HG03571 (cell line): ENCODE data around the gene TBL1X.
"Not testable (repeated sequence)": the region's sequence is repeated elsewhere in the genome, so short reads cannot be mapped to it uniquely, and the experiment has no call there.

Experiments
- ATAC-seq: cut with Tn5 transposase; IDR thresholded peaks from one replicate; pipeline ENCODE4 v1.9.1; 2021; ENCODE audit not compliant: unreplicated experiment

The TBL1X gene

DNA sequence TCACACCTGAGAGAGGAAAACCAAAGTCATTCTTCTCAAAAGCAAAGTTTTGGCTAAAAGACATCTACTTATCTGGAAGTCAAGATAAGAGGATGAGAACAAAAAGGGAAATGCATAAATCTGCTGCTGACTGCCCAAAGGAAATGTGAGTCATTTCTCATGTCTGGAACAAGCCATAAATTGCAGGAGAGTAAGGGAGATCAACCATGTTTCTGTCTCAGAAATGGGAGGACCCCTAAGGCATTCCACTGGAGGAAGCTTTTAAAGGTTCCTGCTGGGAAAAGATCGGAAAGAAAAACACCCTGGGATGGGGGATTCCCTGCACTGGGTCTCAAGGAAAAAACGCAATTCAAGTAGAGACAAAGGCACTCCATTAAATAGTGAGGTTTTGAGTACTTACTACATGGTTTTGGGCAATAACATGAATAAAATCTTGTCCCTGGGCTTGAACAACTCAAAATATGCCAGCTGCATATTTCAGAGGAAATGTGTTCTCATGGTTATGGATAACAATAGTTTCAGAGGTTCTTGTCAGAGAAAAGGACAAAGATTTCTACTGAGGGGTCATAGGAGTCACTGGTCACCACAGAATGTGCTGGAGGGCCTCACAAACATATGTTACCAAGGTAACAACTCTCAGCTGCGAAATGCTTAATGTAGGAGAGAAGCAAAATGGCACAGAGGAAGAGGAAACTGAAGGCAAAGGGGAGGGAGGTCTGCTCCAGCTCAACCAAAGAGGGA lies 281.5 kb downstream of the TBL1X start:
- ATAC-seq: no peak

- no peak for ATAC-seq
Observed at GRCh38 chrX:9747644-9748043, 282.8 kb downstream of the TBL1X start.

DNA sequence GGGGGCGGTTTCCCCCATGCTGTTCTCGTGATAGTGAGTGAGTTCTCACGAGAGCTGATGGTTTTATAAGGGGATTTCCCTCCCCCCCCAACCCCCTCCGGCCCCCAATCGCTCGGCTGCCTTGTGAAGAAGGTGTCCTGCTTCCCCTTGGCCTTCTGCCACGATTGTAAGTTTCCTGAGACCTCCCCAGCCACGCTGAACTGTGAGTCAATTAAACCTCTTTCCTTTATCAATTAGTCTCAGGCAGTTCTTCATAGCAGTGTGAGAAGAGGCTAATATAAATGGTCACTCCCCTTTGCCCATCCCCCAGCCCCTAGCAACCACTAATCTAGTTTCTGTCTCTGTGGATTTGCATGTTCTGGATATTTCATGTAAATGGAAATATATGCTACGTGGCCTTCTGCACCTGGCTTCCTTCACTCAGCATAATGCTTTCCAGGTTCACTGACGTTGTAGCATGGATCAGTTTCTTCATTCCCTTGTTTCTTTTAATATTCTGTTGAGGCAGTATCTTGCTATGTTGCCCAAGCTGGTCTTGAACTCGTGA lies 284.4 kb downstream of the TBL1X start:
- ATAC-seq: no peak

DNA sequence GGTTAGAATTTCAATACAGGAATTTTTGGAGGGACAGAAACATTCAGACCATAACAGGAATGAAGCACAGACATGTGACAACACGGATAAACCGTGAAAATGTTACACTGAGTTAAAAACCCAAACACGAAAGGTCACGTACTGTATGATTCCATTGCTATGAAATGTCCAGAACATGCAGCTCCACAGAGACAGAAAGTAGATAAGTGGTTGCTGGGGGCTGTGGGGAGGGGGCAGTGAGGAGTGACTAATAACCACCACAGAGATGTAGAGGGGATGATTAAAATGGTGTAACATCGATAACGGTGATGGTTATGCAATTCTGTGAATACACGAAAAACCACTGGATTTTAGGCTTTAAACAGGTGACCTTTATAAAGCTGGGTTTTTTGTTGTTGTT lies 292.5 kb downstream of the TBL1X start:
- ATAC-seq: no peak

DNA sequence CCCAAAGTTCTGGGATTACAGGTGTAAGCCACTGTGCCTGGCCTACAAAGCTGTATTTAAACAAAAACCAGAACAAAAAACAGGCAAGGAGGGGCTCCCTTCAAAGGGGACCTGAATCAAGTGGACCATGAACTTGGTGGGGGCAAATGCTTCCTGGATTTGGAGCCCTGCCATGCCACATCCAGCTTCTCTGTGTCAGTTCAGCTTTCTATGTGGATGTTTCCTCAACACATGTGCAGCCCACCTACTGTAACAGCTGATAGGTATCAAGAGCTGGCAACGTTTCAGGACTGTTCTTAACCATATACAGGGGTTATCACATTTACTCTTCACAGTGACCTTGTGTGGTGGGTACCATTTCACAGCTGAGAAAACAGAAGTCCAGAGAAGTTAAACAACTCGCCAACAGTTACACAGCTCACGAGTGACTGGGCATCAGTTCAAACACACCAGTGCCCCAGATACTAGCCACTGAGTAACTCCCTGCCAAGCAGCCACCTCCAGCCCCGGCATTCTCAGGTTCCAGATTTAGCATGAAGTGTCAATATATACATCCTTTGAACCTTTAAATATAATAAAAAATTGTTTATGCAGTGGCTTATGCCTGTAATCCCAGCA lies 293.3 kb downstream of the TBL1X start:
- ATAC-seq: no peak

- ATAC-seq: no peak
Observed at GRCh38 chrX:9759337-9759736, 294.5 kb downstream of the TBL1X start.

- ATAC-seq: no peak
Observed at GRCh38 chrX:9765072-9765736, 300.3 kb downstream of the TBL1X start.

DNA sequence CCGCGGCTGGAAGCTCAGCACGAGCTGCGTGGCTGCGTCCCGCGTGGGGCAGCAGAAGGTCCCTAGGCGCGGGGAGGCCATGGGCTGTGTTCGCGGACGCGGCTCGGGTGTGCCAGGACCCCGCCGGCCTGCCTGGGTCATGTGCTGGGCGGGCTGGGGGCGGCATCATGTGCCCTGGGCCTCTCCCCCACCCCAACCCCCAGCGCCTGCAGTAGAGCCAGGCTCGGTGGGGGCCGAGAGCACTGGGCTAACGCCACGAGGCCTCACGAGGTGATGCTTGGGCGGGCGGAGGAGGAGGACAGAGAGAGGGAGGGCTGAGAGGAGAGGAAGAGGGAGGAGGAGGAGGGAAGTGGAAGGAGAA lies 300.9 kb downstream of the TBL1X start, which contains the start of gene GPR143:
Gene GPR143, minus strand, starts transcription at position 111 of the 361 bp plus-strand sequence. Its CDS starts 30 bp downstream, at position 81.
- ATAC-seq: no peak

DNA sequence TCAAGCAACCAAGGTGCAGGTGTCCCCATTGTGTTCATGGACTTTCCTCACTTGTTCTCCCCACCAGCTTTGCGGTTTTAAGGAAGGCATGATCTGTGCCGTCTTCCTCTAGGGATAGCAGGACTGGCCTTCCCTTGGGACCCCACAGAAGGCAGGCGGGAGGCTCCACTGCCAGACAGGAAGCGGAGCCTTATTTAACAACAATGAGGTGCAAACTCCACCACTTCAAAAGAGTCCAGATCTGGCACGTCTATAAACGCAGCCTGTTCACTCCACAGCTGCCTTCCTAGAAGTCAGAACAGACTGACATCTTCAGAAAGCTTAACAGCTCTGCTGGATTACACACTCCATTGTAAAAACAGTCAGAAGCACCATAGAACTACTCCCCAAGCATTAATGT lies 302.5 kb downstream of the TBL1X start:
- ATAC-seq: no peak

- not testable (repeated sequence) for ATAC-seq
Observed at GRCh38 chrX:9768321-9768839, 303.5 kb downstream of the TBL1X start.

DNA sequence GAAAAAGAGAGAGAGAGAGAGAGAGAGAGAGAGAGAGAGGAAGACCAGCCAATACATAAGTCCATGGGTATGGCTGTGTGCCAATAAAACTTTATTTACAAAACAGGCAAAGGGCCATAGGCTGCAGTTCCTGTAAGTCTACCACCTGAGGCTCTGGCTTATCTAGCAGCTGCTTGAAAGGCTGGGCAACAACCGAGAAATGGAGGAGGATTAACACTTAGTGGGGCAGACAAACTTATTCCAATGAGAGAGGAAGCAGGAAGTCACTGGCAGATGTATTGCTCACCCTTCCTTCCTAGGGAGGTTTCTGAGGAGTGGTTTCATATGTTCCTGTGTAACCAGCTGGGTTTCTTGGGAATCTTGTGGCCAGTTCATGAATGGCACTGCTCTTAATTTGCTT lies 305.5 kb downstream of the TBL1X start:
- no peak for ATAC-seq

GRCh38 chrX:9772943-9773342 lies 308.1 kb downstream of the TBL1X start:
- no peak for ATAC-seq

- ATAC-seq: no peak
Observed at GRCh38 chrX:9775930-9776329, 311.1 kb downstream of the TBL1X start.

DNA sequence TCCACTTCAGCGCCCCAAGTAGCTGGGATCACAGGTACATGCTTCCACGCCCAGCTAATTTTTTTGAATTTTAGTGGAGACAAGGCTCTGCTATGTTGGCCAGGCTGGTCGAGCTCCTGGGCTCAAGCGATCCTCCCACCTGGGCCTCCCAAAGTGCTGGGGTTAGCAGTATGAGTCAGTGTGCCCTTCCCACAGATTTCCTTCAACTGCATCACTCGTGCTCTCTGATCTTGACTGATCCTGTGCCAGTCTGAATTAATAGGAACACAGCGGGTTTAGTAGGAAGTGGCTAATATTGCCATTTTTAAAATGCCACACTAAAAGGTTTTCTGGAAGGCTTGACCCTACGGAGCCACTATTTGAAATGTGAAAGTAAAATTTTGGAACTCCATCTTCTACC lies 317.1 kb downstream of the TBL1X start:
- ATAC-seq: no peak

- ATAC-seq: no peak
Observed at GRCh38 chrX:9784332-9784731, 319.5 kb downstream of the TBL1X start.

- ATAC-seq: no peak
Observed at GRCh38 chrX:9785254-9785943, 320.5 kb downstream of the TBL1X start.

GRCh38 chrX:9785944-9786797 lies 321.3 kb downstream of the TBL1X start, which contains the start of gene SHROOM2:
Gene SHROOM2, plus strand, starts transcription at chrX:9786429. Its CDS starts 117 bp downstream, at chrX:9786546.
- no peak for ATAC-seq

DNA sequence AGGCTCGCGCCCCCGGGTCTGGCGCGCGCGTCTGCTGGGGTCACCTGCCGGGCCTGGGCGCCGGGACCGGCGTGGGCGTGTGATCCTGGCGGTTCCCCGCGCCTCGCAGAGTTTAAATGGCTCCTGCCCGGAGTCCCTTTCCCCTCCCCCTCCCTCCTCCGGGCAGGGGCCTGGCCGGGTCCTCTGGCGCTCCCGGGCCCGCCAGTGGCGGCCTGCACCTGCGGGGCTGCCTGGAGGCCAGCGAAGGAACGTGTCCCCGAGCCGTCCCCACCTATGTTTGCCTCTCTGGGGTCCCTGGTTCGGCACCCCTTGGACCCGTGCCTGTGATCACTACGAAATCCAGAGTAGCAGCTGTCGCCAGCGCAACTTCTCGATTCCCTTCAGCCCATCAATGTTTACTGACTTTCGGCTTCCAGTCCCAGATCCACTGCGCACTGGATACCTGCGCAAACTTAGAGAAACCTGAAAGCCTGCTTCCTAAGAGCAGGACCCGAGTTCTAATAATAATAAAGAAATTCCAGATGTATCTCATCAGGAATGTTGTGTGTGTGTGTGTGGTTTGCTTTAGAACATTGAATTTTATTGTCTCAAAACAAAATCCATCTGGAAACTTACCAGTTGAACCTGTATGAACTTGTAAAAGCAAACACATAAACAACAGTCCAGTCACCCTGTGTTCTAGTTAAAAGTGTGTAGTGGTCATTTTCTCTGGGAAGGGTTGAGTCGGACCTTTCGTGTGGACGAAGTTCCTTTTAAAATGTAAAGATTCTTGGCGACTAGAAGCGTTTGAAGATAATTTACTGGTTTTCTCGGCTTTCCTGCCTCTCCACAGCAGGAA lies 322.2 kb downstream of the TBL1X start:
- ATAC-seq: no peak

DNA sequence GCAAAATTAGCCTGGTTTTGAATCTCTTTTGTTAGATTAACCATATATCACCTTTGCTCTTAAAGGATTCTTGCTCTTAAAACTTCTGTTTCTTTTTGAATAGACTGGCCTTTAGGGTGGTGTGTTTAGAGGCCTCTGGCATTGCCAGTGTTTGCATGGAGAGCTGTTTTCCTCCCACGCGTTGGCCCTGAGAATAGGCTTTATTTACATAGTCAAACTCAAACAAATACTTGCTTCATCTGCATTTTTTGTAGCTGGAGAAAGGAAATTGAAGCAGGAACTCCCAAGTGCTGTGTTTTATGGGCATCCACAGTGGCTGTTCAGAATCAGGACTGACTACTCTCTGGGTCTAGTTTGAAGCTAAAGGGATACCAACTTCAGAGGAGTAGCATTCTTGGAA lies 324.1 kb downstream of the TBL1X start:
- no peak for ATAC-seq
